NT2/D1 (cell line): ENCODE measurements around the gene TOP3B.

ENCODE experiments used
- DNase-seq: peaks from one replicate; pipeline ENCODE4 v3.0.0-alpha.2; 2011; ENCODE audit warnings: low read depth, low spot score
- H3K27me3 ChIP-seq: 2 replicates; pipeline ENCODE4 v1.6.0; 2011; ENCODE audit warnings: mild to moderate bottlenecking; ENCODE audit not compliant: insufficient read length, insufficient read depth
- H3K36me3 ChIP-seq: 2 replicates; pipeline ENCODE4 v1.6.1; 2011; ENCODE audit warnings: mild to moderate bottlenecking, low read length, mixed read lengths; ENCODE audit not compliant: insufficient read depth, insufficient read length
- H3K4me1 ChIP-seq: 2 replicates; pipeline ENCODE4 v1.5.1; 2011; ENCODE audit not compliant: insufficient read depth, insufficient read length
- H3K4me3 ChIP-seq: 2 replicates; pipeline ENCODE4 v1.5.1; 2011; ENCODE audit warnings: low read depth; ENCODE audit not compliant: insufficient read length
- H3K9ac ChIP-seq: 2 replicates; pipeline ENCODE4 v1.6.0; 2011; ENCODE audit warnings: low read depth; ENCODE audit not compliant: insufficient read length
- H3K9me3 ChIP-seq: 2 replicates; pipeline ENCODE4 v1.5.1; 2011; ENCODE audit warnings: mild to moderate bottlenecking, low read length; ENCODE audit not compliant: insufficient read depth
- SUZ12 ChIP-seq: IDR thresholded peaks from 2 replicates; pipeline ENCODE4 v1.6.1; 2011; ENCODE audit not compliant: insufficient read length, insufficient read depth; ENCODE audit errors: extremely low read depth
- YY1 ChIP-seq: IDR thresholded peaks from 2 replicates; pipeline ENCODE4 v1.6.1; 2011; ENCODE audit not compliant: insufficient read length, insufficient read depth
- ZNF274 ChIP-seq: IDR thresholded peaks from 2 replicates; pipeline ENCODE4 v1.6.1; 2011; ENCODE audit warnings: mild to moderate bottlenecking, low read depth, low read length

The TOP3B gene

DNA sequence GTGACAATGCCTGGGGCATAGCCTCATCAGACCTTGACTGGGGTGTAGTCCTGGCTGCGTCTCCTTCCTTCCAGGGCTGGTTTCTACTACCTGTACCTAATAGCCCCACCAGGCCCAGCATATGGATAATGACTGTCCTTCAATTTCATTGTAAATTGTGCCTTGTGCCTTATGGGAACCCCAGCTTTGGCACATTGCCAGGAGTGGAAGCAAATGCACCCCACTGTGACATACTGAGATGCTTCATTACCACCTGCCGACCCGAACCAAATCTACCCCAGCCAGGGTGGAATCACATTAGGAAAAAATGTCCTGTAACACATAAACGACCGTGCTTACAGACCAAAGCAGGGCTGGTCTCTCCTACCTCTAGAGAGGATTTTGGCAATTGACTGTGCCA lies 7.3 kb downstream of the TOP3B start:
- Histone ChIP-seq H3K9me3 (no peaks in the 10 kb centered on the region), H3K9ac (no peak overlapping the region), H3K27me3 (no peaks in the 10 kb centered on the region), H3K4me3 (no peak overlapping the region), H3K4me1 (no peaks in the 10 kb centered on the region), H3K36me3 (peaks cover 82% of the 10 kb centered on the region)
- TF ChIP-seq SUZ12 (no peak), YY1 (no peak), ZNF274 (no peak)
- no peak for DNase-seq

DNA sequence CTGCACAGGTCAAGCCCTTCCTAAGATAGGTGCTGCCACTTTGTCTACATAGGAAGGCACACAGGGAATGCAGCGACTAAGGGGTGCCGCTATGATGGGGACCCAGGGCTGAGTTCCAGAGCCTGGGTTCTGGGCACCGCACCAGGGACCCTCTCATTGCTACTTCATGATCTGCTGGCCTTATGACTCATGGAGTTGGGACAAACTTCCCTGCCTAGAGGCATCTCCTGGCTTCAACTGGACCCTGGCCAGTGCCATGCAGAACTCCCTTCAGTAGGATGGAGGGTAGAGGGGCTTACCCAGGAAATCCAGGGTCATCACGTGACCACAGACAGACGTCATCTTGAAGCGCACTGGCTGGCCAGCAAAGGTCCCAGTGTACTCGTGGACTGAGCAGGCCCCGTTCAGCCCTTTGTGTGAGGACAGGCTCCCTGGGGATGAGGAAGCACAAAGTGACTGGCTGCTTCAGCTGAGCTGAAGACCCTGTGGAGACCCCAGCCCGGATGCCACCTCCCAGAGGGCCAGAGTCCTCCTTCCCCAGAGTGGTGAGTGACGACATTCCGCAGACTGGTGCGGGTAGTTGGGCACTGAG lies 8.4 kb downstream of the TOP3B start:
- Histone ChIP-seq H3K4me3 (no peak overlapping the region), H3K36me3 (peaks cover 80% of the 10 kb centered on the region)
- no peak for TF ChIP-seq SUZ12
- TF ChIP-seq ZNF274 = no peak
- no peak for TF ChIP-seq YY1

DNA sequence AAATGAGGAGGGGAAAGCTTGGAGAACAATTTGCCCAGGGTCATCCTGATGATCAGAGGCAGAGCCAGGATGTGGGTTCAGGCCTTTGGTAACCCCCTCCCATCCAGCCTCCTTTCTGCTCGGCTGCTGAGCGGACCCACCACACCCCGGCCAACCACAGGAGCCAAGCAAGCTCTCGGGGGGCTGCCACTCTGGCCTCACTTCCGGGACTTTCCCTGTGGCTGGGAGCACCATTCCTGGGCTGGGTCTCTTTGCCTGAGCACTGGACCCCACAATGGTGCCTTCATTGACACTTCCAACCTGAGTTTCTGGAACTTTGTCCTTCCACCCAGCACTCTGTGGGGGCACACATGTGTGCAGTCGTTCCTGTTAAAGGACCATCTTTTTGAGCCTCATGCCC lies 9.8 kb downstream of the TOP3B start:
- TF ChIP-seq YY1 = no peak
- TF ChIP-seq ZNF274 = no peak
- TF ChIP-seq SUZ12 = no peak
- Histone ChIP-seq H3K9ac (no peak overlapping the region), H3K9me3 (no peaks in the 10 kb centered on the region), H3K4me1 (no peaks in the 10 kb centered on the region), H3K4me3 (no peak overlapping the region), H3K27me3 (no peaks in the 10 kb centered on the region), H3K36me3 (peaks cover 85% of the 10 kb centered on the region)
- no peak for DNase-seq

More for the DNA sequence above, 8.4 kb downstream of the TOP3B start:
- no peak for DNase-seq
- Histone ChIP-seq H3K27me3 (no peaks in the 10 kb centered on the region), H3K4me1 (no peaks in the 10 kb centered on the region), H3K9ac (no peak overlapping the region), H3K9me3 (no peaks in the 10 kb centered on the region)

DNA sequence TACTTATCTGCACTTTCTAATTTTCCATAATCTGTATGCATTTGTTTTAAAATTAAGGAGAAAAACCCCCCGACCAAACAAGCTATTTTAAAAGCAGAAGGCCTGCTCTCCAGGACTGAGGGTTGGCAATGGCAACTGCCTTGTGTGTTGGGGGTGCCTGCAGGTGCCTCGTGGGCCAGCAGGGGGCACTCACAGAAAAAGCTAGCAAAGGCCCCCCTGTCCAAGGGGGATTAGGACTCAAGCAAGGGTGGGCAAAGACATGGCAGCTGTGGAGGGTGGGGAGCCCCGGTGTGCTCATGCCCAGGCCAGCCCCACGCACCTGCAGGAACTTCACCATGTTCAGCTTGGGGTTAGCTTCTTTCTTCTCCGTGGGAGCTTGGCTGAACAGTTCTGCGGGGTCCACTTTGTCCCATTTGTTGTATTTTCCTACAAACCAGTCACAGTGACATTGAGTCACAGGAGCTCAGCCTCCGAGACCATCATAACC lies 10.3 kb downstream of the TOP3B start:
- no peak for DNase-seq
- Histone ChIP-seq H3K36me3 (peaks cover 86% of the 10 kb centered on the region), H3K4me3 (no peak overlapping the region), H3K9ac (no peak overlapping the region), H3K27me3 (no peaks in the 10 kb centered on the region), H3K9me3 (no peaks in the 10 kb centered on the region), H3K4me1 (no peaks in the 10 kb centered on the region)
- no peak for TF ChIP-seq ZNF274
- TF ChIP-seq SUZ12 = no peak
- TF ChIP-seq YY1 = no peak

DNA sequence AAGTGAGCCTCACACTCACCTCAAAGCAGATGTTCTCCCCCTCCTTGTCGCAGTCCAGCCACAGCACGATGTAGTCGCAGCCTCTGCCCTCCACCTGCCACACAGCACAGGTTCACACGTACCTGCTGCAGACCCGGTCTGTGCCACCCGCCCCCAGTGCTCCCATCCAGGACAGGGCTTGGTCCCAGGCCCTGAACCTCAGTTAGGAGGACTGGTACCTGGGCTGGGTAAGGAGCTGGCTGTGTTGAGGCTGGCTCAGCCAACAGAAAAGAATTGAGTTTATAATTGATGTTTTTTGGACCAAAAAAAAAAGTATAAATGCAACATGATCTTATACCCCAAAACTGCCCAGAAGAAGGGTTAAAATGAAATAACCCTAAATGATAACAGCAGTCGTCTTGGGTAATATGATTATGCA lies 10.7 kb downstream of the TOP3B start:
- Histone ChIP-seq H3K4me1 (no peaks in the 10 kb centered on the region), H3K4me3 (no peak overlapping the region), H3K9me3 (no peaks in the 10 kb centered on the region), H3K9ac (no peak overlapping the region), H3K27me3 (no peaks in the 10 kb centered on the region), H3K36me3 (peaks cover 91% of the 10 kb centered on the region)
- DNase-seq = no peak
- no peak for TF ChIP-seq ZNF274
- TF ChIP-seq YY1 = no peak
- TF ChIP-seq SUZ12 = no peak

DNA sequence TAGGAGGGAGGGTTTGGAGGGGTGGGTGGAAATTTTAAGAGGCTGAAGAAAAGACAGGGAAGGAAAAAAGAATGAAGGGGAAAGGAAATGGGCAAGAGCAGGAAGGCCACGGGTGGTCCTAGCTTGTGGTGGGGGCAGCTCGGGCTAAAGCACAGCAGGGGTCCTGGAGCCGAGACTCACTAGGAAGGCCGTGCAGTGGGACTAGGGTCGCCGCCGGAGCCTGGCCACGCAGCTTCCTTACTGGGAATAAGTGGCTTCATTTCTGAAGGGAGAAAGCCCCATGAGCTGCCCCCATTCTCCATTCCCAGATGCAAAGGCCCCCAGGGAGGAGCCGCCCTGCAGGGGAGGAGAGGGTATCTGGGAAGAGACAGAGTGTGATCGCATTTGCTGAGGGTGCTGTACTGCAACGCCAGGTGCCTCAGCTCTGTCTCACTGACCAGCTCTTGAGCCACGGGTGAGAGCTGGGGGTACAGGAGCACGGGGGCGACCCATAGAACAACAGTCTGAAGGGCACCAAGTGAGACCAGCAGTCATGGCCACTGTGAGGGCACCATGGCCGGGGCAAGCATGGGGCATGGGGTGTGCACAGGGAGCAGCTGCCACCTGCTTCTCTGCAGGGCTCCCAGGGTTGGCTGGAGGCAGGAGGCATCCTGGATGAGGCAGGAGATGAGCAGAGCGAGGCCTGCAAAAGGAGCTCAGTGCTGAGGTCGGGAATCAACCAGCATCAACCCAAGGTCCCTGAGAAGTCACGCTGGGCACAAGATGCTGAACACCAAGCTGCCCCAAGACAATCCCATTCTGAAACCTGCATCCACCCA lies 11.6 kb downstream of the TOP3B start:
- H3K9ac ChIP-seq = no peak overlapping the region
- TF ChIP-seq ZNF274 = no peak
- TF ChIP-seq YY1 = no peak
- no peak for TF ChIP-seq SUZ12

DNA sequence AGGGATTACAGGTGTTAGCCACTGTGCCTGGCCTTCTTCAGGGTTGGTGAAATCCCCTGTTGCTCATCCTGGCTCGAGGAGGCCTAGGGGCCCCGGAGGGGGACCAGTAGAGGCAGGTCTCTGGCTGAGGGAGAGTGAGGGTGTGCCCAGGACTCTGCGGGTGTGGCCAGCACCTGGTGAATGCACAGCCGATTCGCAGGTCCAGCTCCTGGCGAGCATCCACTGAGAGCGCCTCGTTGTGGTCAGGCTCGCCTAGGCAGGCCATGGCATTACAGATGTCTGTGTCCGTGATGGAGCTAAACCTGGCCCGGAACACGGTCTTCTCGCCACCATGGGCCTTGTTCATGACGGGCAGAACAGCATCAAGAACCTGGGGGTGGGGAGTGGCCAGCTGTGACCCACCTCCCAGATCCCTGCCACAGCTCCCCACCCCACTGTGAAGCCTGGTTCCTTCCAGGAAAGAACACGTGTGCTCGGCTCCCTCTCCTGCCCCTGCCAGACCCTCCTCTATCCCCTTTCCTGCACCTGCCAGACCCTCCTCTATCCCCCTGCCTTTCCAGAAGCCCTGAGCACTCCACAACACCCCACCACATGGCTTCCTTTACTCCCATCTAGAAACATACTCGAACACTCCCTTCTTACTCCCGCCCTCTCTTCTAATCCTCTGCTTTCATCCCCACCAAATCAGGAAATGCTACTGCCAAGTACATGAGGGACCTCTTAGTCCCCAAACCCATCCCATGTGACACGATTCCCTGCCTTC lies 12.4 kb downstream of the TOP3B start:
- no peak for TF ChIP-seq SUZ12
- no peak for TF ChIP-seq YY1
- TF ChIP-seq ZNF274 = no peak
- DNase-seq = no peak
- Histone ChIP-seq H3K36me3 (peaks cover 91% of the 10 kb centered on the region), H3K4me3 (no peak overlapping the region), H3K4me1 (no peaks in the 10 kb centered on the region), H3K27me3 (no peaks in the 10 kb centered on the region), H3K9ac (no peak overlapping the region), H3K9me3 (no peaks in the 10 kb centered on the region)

More for the DNA sequence above, 11.6 kb downstream of the TOP3B start:
- no peaks in the 10 kb centered on the region for H3K27me3 ChIP-seq
- no peaks in the 10 kb centered on the region for H3K4me1 ChIP-seq
- DNase-seq = no peak
- H3K36me3 ChIP-seq = peaks cover 93% of the 10 kb centered on the region
- no peaks in the 10 kb centered on the region for H3K9me3 ChIP-seq
- no peak overlapping the region for H3K4me3 ChIP-seq
